GM10266 (cell line): ENCODE measurements around the gene FAM83E.

Experiments used
- DNase-seq: peaks from one replicate; pipeline ENCODE4 v3.0.0; 2012; ENCODE audit errors: extremely low spot score
- CTCF ChIP-seq: IDR thresholded peaks from 2 replicates; pipeline ENCODE4 v1.5.1; 2012; ENCODE audit warnings: mild to moderate bottlenecking, low read depth; ENCODE audit not compliant: control insufficient read depth, insufficient read depth; ENCODE audit errors: missing control alignments

Gene FAM83E

DNA sequence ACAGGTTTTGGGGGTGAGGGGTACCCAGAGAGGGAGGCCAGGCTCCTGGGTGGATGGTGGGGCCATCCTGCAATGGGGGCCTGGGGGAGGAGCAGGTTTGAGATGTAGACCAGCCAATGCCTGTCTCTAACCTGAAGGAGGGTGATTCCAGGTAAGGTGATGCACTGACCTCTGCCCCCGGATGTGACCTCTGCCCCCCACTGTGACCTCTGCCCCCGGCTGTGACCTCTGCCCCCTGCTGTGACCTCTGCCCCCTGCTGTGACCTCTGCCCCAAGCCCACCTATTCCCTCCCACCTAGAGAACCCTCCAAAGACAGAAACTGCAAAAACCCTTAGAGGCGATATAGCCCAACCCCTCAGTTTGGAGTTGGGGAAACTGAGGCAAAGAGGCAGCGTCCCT lies 18.6 kb downstream of the FAM83E start:
- TF ChIP-seq CTCF: no peak
- no peak for DNase-seq

DNA sequence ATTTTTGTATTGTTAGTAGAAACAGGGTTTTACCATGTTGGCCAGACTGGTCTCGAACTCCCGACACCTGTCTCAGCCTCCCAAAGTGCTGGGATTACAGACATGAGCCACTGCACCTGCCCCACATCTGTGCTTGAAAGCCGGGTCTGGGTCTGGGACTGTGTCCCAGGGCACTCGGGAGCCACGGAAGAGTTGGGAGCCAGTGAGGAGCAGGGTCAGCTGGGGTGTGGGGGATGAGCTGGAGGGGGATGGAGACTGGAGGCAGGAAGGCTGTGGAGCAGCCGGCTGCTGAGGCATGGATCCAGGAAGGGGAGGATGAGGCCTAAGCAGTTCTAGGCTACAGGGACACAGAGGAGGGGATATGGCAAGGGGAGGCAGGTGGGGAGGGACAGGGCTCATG lies 19.0 kb downstream of the FAM83E start:
- DNase-seq: no peak
- no peak for TF ChIP-seq CTCF

GRCh38 chr19:48595171-48595570 lies 19.7 kb downstream of the FAM83E start:
- no peak for TF ChIP-seq CTCF
- DNase-seq: no peak

DNA sequence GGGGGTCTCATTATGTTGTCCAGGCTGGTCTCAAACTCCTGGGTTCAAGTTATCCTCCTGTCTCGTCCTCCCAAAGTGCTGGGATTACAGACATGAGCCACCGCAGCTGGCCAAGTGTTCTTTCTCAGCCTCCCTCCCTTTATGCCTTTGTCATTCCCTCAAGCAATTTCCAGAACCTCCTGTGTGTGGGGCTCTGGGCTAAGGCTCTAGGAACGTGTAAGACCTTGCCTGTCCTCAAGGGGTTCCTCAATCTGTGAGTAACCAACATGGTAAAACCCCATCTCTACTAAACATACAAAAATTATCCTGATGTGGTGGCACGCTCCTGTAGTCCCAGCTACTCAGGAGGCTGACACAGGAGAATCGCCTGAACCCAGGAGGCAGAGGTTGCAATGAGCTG lies 23.9 kb downstream of the FAM83E start:
- no peak for DNase-seq
- no peak for TF ChIP-seq CTCF

- TF ChIP-seq CTCF: peak; percentile 96
- peak; percentile 86 for DNase-seq
These were observed 26.0 kb downstream of the FAM83E start for GRCh38 chr19:48588670-48589401.

- TF ChIP-seq CTCF: no peak
- DNase-seq: no peak
These were observed 27.5 kb downstream of the FAM83E start for GRCh38 chr19:48587387-48587786.

DNA sequence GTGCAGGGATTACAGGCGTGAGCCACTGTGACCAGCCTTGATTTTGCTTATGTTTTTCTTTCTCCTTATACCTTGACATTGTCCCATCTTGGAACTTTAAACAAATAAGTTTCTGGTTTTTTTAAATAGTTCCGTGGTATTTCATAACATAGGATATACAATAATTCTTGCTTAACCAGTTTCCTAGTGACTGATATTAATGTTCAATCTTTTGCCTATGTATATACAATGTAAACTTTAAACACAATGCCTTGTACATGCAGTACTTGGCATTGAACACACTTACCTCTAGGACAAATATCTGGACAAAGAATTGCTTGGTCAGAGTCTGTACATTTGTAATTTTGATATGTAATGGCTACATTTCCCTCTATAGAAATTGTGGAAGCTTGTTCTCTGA lies 32.7 kb downstream of the FAM83E start:
- TF ChIP-seq CTCF: no peak
- no peak for DNase-seq
